Nucleus accumbens (tissue), 56 donors: ENCODE data around the gene MST1.

Experiments used
- DNase-seq, 56 donors: peaks; one replicate each; lab custom pipeline; 2025; lab: John Stamatoyannopoulos, UW

MST1 gene

GRCh38 chr3:49719214-49719884 is 30.1 kb upstream of the MST1 start, which contains the start of gene AMIGO3:
AMIGO3 (minus strand) TSS chr3:49719684; CDS start chr3:49719465, 219 bp downstream.
- DNase-seq = peak; percentile 55 to 97 (median 88)

GRCh38 chr3:49718858-49719213 is 29.6 kb upstream of the MST1 start:
- DNase-seq = no peak

GRCh38 chr3:49717959-49718857 is 28.9 kb upstream of the MST1 start:
- DNase-seq = no peak

- no peak for DNase-seq
Observed at GRCh38 chr3:49717211-49717958, 28.1 kb upstream of the MST1 start.

GRCh38 chr3:49716691-49717210 is 27.5 kb upstream of the MST1 start:
- no peak for DNase-seq

GRCh38 chr3:49716169-49716568 is 26.9 kb upstream of the MST1 start:
- no peak for DNase-seq

GRCh38 chr3:49715611-49716121 is 26.4 kb upstream of the MST1 start:
- DNase-seq = no peak

- no peak for DNase-seq
Observed at GRCh38 chr3:49714728-49715550, 25.7 kb upstream of the MST1 start.

- no peak for DNase-seq
Observed at GRCh38 chr3:49713336-49714105, 24.2 kb upstream of the MST1 start.

- no peak for DNase-seq
Observed at GRCh38 chr3:49712631-49713317, 23.5 kb upstream of the MST1 start.

- DNase-seq = no peak
Observed at GRCh38 chr3:49712166-49712565, 22.9 kb upstream of the MST1 start.

GRCh38 chr3:49711489-49711888 is 22.2 kb upstream of the MST1 start:
- no peak for DNase-seq

GRCh38 chr3:49709852-49710251 is 20.6 kb upstream of the MST1 start:
- DNase-seq = no peak

GRCh38 chr3:49707113-49707480 is 17.8 kb upstream of the MST1 start:
- no peak for DNase-seq

- no peak for DNase-seq
Observed at GRCh38 chr3:49706456-49707112, 17.3 kb upstream of the MST1 start.

- DNase-seq = no peak
Observed at GRCh38 chr3:49705390-49705960, 16.2 kb upstream of the MST1 start.

GRCh38 chr3:49704629-49705028 is 15.4 kb upstream of the MST1 start:
- no peak for DNase-seq

- no peak for DNase-seq
Observed at GRCh38 chr3:49703956-49704355, 14.7 kb upstream of the MST1 start.
